Epithelial cell of esophagus (primary cell): ENCODE data around the gene STAT5B.
"Not testable (repeated sequence)": the region's sequence is repeated elsewhere in the genome, so short reads cannot be mapped to it uniquely, and the experiment has no call there.

Source experiments
- DNase-seq: peaks from one replicate; pipeline ENCODE4 v3.0.0; 2010; ENCODE audit warnings: low read depth
- H3K4me3 ChIP-seq: 2 replicates; pipeline ENCODE4 v1.5.1; 2011; ENCODE audit warnings: mild to moderate bottlenecking, low read length, control low read depth
- CTCF ChIP-seq: IDR thresholded peaks from 2 replicates; pipeline ENCODE4 v1.5.1; 2011; ENCODE audit warnings: low read depth, mild to moderate bottlenecking, low read length, control low read depth, inconsistent platforms; ENCODE audit not compliant: insufficient read depth; ENCODE audit errors: missing control alignments

The STAT5B gene

DNA sequence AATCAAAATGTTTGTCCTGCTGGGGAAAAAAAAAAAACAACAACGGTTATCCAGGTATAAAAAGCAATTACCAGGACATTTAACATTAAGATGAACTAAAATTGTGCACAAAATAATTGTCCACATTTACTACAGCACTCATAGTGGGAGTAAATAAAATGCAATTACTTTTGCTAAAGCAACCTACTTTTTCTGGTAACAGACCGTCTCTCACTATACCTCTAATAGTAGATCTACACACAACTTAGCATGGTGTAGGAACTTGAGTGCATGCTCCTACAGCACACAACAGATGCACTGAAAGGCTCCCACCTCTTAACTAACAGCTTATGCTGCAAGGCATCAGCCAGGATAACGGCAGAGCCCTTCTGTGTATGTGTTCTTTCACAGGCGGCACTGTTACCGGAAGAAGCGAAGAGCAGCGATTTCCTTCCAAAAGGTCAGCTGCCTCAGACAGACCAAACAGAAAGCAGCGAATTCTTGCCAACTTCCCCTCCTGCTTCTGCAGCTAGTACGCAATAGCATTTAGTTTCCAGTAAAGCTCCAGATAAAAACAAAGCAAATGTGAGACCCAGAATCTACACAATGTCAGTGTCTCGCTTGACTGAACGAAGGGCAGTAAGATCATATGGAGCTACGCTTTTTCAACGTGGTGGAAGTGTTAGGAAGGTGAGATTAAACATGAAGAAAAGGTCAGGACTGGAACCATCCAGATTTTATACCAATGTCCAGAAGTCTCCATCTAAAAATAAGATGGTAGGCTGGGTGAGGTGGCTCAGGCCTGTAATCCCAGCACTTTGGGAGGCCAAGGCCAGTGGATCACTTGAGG, 27.6 kb downstream of the STAT5B start:
- TF ChIP-seq CTCF, result no peak
- DNase-seq, result no peak
- H3K4me3 ChIP-seq, result no peak overlapping the region

- TF ChIP-seq CTCF, result no peak
- DNase-seq, result peak; percentile 83
- H3K4me3 ChIP-seq, result no peak overlapping the region
These were observed 28.5 kb downstream of the STAT5B start for GRCh38 chr17:42247734-42248133.

GRCh38 chr17:42246515-42246914, 29.7 kb downstream of the STAT5B start:
- H3K4me3 ChIP-seq, result no peak overlapping the region
- no peak for TF ChIP-seq CTCF
- DNase-seq, result no peak

DNA sequence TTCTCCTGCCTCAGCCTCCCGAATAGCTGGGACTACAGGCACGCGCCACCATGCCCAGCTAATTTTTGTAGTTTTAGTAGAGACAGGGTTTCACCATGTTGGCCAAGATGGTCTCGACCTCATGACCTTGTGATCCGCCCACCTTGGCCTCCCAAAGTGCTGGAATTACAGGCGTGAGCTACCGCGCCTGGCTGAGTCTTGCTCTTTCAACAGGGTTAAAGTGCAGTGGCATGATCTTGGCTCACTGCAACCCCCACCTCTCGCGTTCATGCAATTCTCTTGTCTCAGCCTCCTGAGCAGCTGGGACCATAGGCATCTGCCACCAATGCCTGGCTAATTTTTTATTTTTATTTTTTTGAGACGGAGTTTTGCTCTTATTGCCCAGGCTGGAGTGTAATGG, 31.0 kb downstream of the STAT5B start:
- not testable (repeated sequence) for DNase-seq, H3K4me3 ChIP-seq

DNA sequence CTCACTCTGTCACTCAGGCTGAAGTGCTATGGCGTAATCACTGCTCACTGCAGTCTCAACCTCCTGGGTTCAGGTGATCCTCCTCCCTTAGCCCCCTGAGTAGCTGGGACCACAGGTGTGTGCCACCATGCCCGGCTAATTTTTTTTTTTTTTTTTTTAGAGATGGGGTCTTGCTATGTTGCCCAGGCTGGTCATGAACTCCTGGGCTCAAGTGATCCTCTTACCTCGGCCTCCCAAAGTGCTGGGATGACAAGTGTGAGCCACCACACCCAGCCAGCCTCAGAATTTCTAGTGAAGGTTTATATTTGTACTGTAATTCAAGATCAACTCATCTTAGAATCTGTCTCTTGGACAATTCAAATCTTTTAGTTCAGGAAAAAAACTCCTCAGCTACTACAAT, 32.1 kb downstream of the STAT5B start:
- not testable (repeated sequence) for DNase-seq, H3K4me3 ChIP-seq

GRCh38 chr17:42243493-42243982, 32.7 kb downstream of the STAT5B start:
- DNase-seq, result no peak
- H3K4me3 ChIP-seq, result no peak overlapping the region
- TF ChIP-seq CTCF, result no peak

DNA sequence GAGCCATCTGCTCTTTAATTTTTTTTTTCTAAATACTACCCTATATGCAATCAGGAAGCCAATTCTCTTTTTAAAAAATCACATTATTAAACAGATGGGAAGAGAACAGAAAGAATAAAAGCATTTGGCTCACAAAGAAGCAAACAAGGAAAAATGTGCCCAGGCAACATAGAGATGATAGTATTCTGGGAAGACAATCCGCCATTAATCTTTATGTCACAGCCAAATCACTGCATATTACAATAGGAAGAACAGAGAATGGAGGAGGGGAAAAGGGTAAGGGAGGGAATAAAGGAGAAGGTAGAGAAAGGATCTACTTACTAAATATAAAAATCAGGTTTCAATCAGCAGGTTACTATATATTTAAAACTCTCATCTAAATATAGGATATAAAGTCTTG, 34.3 kb downstream of the STAT5B start:
- DNase-seq, result no peak
- TF ChIP-seq CTCF, result no peak
- no peak overlapping the region for H3K4me3 ChIP-seq

- not testable (repeated sequence) for DNase-seq, H3K4me3 ChIP-seq
These were observed 35.3 kb downstream of the STAT5B start for GRCh38 chr17:42240863-42241262.
